Keratinocyte (primary cell): Measurements from ENCODE around the gene PAAF1.

Source experiments
- EZH2 ChIP-seq: IDR thresholded peaks from one replicate; pipeline ENCODE4 v1.6.1; 2012; ENCODE audit warnings: inconsistent platforms, mild to moderate bottlenecking, low read length, moderate library complexity
- TF ChIP-seq, protein P1 (sequence below), 3 experiments: IDR thresholded peaks in 1 of 3; conservative IDR thresholded peaks in 1 of 3; optimal IDR thresholded peaks in 1 of 3; 2 replicates in 2 of 3; 3 replicates in 1 of 3; pipeline versions ENCODE3 to v1.5.1; 2011; ENCODE audit warnings: low read length in 3 of 3, mild to moderate bottlenecking in 3 of 3, moderate library complexity in 2 of 3, control low read depth in 1 of 3, inconsistent platforms in 1 of 3; ENCODE audit not compliant: insufficient read depth in 2 of 3; ENCODE audit errors: extremely low read depth in 1 of 3

DNA sequence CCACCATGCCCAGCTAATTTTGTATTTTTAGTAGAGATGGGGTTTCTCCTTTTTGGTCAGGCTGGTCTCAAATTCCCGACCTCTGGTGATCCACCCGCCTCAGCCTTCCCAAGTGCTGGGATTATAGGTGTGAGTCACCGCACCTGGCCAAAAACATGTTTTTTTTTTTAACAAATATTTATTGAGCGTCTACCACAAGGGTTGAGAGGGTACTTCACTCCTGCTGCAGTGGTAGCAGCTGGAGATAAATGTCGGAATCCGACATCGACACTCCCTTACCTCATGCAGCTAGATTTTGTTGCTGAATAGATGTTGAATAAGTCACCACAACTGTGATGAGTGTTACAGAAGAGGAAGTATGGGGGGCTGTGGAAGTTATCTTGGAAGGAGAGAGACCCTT lies 75.0 kb downstream of the PAAF1 start:
- TF ChIP-seq, protein P1, sequence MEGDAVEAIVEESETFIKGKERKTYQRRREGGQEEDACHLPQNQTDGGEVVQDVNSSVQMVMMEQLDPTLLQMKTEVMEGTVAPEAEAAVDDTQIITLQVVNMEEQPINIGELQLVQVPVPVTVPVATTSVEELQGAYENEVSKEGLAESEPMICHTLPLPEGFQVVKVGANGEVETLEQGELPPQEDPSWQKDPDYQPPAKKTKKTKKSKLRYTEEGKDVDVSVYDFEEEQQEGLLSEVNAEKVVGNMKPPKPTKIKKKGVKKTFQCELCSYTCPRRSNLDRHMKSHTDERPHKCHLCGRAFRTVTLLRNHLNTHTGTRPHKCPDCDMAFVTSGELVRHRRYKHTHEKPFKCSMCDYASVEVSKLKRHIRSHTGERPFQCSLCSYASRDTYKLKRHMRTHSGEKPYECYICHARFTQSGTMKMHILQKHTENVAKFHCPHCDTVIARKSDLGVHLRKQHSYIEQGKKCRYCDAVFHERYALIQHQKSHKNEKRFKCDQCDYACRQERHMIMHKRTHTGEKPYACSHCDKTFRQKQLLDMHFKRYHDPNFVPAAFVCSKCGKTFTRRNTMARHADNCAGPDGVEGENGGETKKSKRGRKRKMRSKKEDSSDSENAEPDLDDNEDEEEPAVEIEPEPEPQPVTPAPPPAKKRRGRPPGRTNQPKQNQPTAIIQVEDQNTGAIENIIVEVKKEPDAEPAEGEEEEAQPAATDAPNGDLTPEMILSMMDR (optimal IDR thresholded peaks at IDR 0.05 in 1 of 3, IDR thresholded peaks at IDR 0.05 in 1 of 3, conservative IDR thresholded peaks at IDR 0.05 in 1 of 3; ENCODE audit: extremely low read depth in 1 of 3, insufficient read depth in 2 of 3, low read length in 3 of 3): no peak
- TF ChIP-seq EZH2: no peak
